Trophoblast cell (in vitro differentiated cells and primary cell): ENCODE results near the gene DBF4B.

Experiments used
- DNase-seq, 2 donors: peaks; one replicate each; pipeline ENCODE4 v3.0.0-alpha.2; 2016
- H2AFZ ChIP-seq: 2 replicates; pipeline ENCODE4 v1.6.1; 2013; ENCODE audit warnings: low read length, moderate library complexity, mild to moderate bottlenecking; ENCODE audit not compliant: insufficient read depth, poor library complexity
- H2AK5ac ChIP-seq: 2 replicates; pipeline ENCODE4 v1.6.1; 2013; ENCODE audit warnings: mild to moderate bottlenecking, low read length
- H2BK120ac ChIP-seq: 2 replicates; pipeline ENCODE4 v1.6.1; 2013; ENCODE audit warnings: low read length, mild to moderate bottlenecking, moderate library complexity; ENCODE audit not compliant: insufficient read depth, poor library complexity
- H2BK12ac ChIP-seq: 2 replicates; pipeline ENCODE4 v1.6.1; 2013; ENCODE audit warnings: mild to moderate bottlenecking, low read length, moderate library complexity
- H2BK5ac ChIP-seq: 2 replicates; pipeline ENCODE4 v1.6.1; 2013; ENCODE audit warnings: low read length, low read depth, moderate library complexity, mild to moderate bottlenecking; ENCODE audit not compliant: poor library complexity
- H3K14ac ChIP-seq: 2 replicates; pipeline ENCODE4 v1.6.1; 2013; ENCODE audit warnings: mild to moderate bottlenecking, low read length
- H3K18ac ChIP-seq: 2 replicates; pipeline ENCODE4 v1.6.1; 2013; ENCODE audit warnings: mild to moderate bottlenecking, low read length
- H3K23ac ChIP-seq: 2 replicates; pipeline ENCODE4 v1.6.1; 2013; ENCODE audit warnings: low read length
- H3K27ac ChIP-seq: 2 replicates; pipeline ENCODE4 v1.5.1; 2013; ENCODE audit warnings: low read depth, mild to moderate bottlenecking, inconsistent platforms, low read length, moderate library complexity
- H3K27me3 ChIP-seq: 2 replicates; pipeline ENCODE4 v1.6.1; 2013; ENCODE audit warnings: inconsistent platforms, mild to moderate bottlenecking, low read length, moderate library complexity; ENCODE audit not compliant: insufficient read depth
- H3K36me3 ChIP-seq, 2 experiments: 1 replicate in 1 of 2; 2 replicates in 1 of 2; pipeline ENCODE4 v1.6.1; 2013; ENCODE audit warnings: low read length in 2 of 2, mild to moderate bottlenecking in 2 of 2, moderate library complexity in 1 of 2; ENCODE audit not compliant: insufficient read depth in 2 of 2, control insufficient read depth in 1 of 2
- H3K4ac ChIP-seq: 2 replicates; pipeline ENCODE4 v1.6.1; 2013; ENCODE audit warnings: low read depth, mild to moderate bottlenecking, low read length, moderate library complexity
- H3K4me1 ChIP-seq, 2 experiments: 1 replicate in 1 of 2; 2 replicates in 1 of 2; pipeline ENCODE4 v1.6.1; 2013; ENCODE audit warnings: low read length in 2 of 2, mild to moderate bottlenecking in 2 of 2, moderate library complexity in 1 of 2; ENCODE audit not compliant: insufficient read depth in 2 of 2, control insufficient read depth in 1 of 2
- H3K4me2 ChIP-seq: 2 replicates; pipeline ENCODE4 v1.6.1; 2013; ENCODE audit warnings: inconsistent platforms, mild to moderate bottlenecking, low read length, moderate library complexity
- H3K4me3 ChIP-seq: 2 replicates; pipeline ENCODE4 v1.5.1; 2013; ENCODE audit warnings: mild to moderate bottlenecking, low read depth, low read length, inconsistent platforms
- H3K79me1 ChIP-seq: one replicate; pipeline ENCODE4 v1.6.1; 2013; ENCODE audit warnings: low read length
- H3K79me2 ChIP-seq: 2 replicates; pipeline ENCODE4 v1.6.1; 2013; ENCODE audit warnings: low read length, mild to moderate bottlenecking; ENCODE audit not compliant: control insufficient read depth, insufficient read depth, poor library complexity
- H3K9ac ChIP-seq: 2 replicates; pipeline ENCODE4 v1.6.1; 2013; ENCODE audit warnings: mild to moderate bottlenecking, low read length
- H3K9me3 ChIP-seq: 2 replicates; pipeline ENCODE4 v1.6.1; 2013; ENCODE audit warnings: low read depth, mild to moderate bottlenecking, control low read depth, inconsistent platforms, low read length; ENCODE audit not compliant: insufficient read depth
- H4K12ac ChIP-seq: 2 replicates; pipeline ENCODE4 v1.6.1; 2013; ENCODE audit warnings: low read depth, mild to moderate bottlenecking, low read length, moderate library complexity
- H4K8ac ChIP-seq: 2 replicates; pipeline ENCODE4 v1.6.1; 2013; ENCODE audit warnings: low read depth, mild to moderate bottlenecking, low read length, moderate library complexity
- H4K91ac ChIP-seq: one replicate; pipeline ENCODE4 v1.6.1; 2013; ENCODE audit warnings: low read depth, mild to moderate bottlenecking, low read length, moderate library complexity
- WGBS: extraction: QIAGEN DNeasy Blood & Tissue Kit; methylation state at CpG from one replicate; pipeline ENCODE4 v1.1.7; 2013; ENCODE audit warnings: missing lambda C conversion rate; ENCODE audit not compliant: insufficient read length, insufficient coverage; ENCODE audit errors: extremely low coverage; 5-methylcytosine and 5-hydroxymethylcytosine counted together

The DBF4B gene

GRCh38 chr17:44774271-44775135 is 66.0 kb downstream of the DBF4B start:
- Histone ChIP-seq H4K91ac (no peak overlapping the region), H4K8ac (no peak overlapping the region), H3K18ac (no peak overlapping the region), H4K12ac (no peak overlapping the region), H3K4me1 (peaks cover 4 to 11% of the 10 kb centered on the region in 2 experiments), H3K36me3 (no peaks in the 10 kb centered on the region), H2AFZ (peak overlapping the region; percentile 53), H3K27me3 (peaks cover 2% of the 10 kb centered on the region), H3K4ac (no peak overlapping the region), H3K4me2 (peak overlapping the region; percentile 93), H3K79me2 (no peaks in the 10 kb centered on the region), H3K79me1 (no peaks in the 10 kb centered on the region), H2AK5ac (no peak overlapping the region), H2BK120ac (no peak overlapping the region), H3K9me3 (no peaks in the 10 kb centered on the region), H3K9ac (no peak overlapping the region), H3K14ac (no peak overlapping the region), H3K27ac (no peak overlapping the region), H2BK12ac (no peak overlapping the region), H3K23ac (no peak overlapping the region), H3K4me3 (peak overlapping the region; percentile 31), H2BK5ac (no peak overlapping the region)
- no CpG with 5 or more reads among the region's 42 CpGs for WGBS
- peak; percentile 84 to 97 for DNase-seq

GRCh38 chr17:44775136-44775837 is 66.8 kb downstream of the DBF4B start:
- Histone ChIP-seq H3K9me3 (no peaks in the 10 kb centered on the region), H3K4me2 (peak overlapping the region; percentile 93), H3K4ac (no peak overlapping the region), H3K18ac (no peak overlapping the region), H3K9ac (no peak overlapping the region), H3K23ac (no peak overlapping the region), H4K8ac (no peak overlapping the region), H3K4me3 (peak overlapping the region; percentile 72), H3K36me3 (no peaks in the 10 kb centered on the region), H2AK5ac (no peak overlapping the region), H3K79me2 (no peaks in the 10 kb centered on the region), H3K4me1 (peaks cover 4 to 11% of the 10 kb centered on the region in 2 experiments), H3K14ac (no peak overlapping the region), H4K12ac (no peak overlapping the region), H4K91ac (no peak overlapping the region), H3K79me1 (no peaks in the 10 kb centered on the region), H2BK12ac (no peak overlapping the region), H3K27ac (no peak overlapping the region), H3K27me3 (peaks cover 2% of the 10 kb centered on the region), H2BK120ac (no peak overlapping the region), H2BK5ac (no peak overlapping the region), H2AFZ (peak overlapping the region; percentile 53)
- no CpG with 5 or more reads among the region's 50 CpGs for WGBS
- peak; percentile 99 for DNase-seq

- WGBS: no CpG with 5 or more reads among the region's 43 CpGs
Observed at GRCh38 chr17:44775838-44776621, 67.6 kb downstream of the DBF4B start.

GRCh38 chr17:44776628-44777393 is 68.3 kb downstream of the DBF4B start:
- Histone ChIP-seq H2AK5ac (no peak overlapping the region), H3K79me2 (no peaks in the 10 kb centered on the region), H3K27me3 (peaks cover 2% of the 10 kb centered on the region), H3K79me1 (no peaks in the 10 kb centered on the region), H3K4ac (no peak overlapping the region), H3K14ac (no peak overlapping the region), H3K4me2 (peak overlapping the region; percentile 93), H3K23ac (no peak overlapping the region), H2BK12ac (no peak overlapping the region), H4K8ac (no peak overlapping the region), H3K36me3 (no peaks in the 10 kb centered on the region), H3K27ac (no peak overlapping the region), H2BK5ac (no peak overlapping the region), H4K12ac (no peak overlapping the region), H3K9me3 (no peaks in the 10 kb centered on the region), H3K4me3 (no peak overlapping the region), H2AFZ (no peak overlapping the region), H3K18ac (no peak overlapping the region), H2BK120ac (no peak overlapping the region), H3K4me1 (peaks cover 4 to 11% of the 10 kb centered on the region in 2 experiments), H4K91ac (no peak overlapping the region), H3K9ac (no peak overlapping the region)
- no CpG with 5 or more reads among the region's 19 CpGs for WGBS
- no peak for DNase-seq

More at GRCh38 chr17:44775838-44776621, 67.6 kb downstream of the DBF4B start:
- Histone ChIP-seq H3K4ac (no peak overlapping the region), H3K23ac (no peak overlapping the region), H3K9me3 (no peaks in the 10 kb centered on the region), H4K8ac (no peak overlapping the region), H3K36me3 (no peaks in the 10 kb centered on the region), H4K91ac (no peak overlapping the region), H3K27ac (no peak overlapping the region), H2AFZ (peak overlapping the region; percentile 32), H3K9ac (peak overlapping the region; percentile 15), H2BK5ac (no peak overlapping the region), H2BK120ac (no peak overlapping the region), H4K12ac (no peak overlapping the region), H3K18ac (no peak overlapping the region), H3K27me3 (peaks cover 2% of the 10 kb centered on the region), H3K79me1 (no peaks in the 10 kb centered on the region), H3K79me2 (no peaks in the 10 kb centered on the region), H3K4me3 (peak overlapping the region; percentile 67), H3K4me2 (peak overlapping the region; percentile 93), H2BK12ac (no peak overlapping the region), H3K14ac (no peak overlapping the region), H2AK5ac (no peak overlapping the region), H3K4me1 (peaks cover 4 to 11% of the 10 kb centered on the region in 2 experiments)
- no peak for DNase-seq
